ENCODE results near the gene WFIKKN2. TPM values are rescaled to one million over a fixed set of nuclear protein-coding genes. Genes with fewer than 3 reads are reported as not detected.

The WFIKKN2 gene
- total RNA-seq, 1 donor from 2014 or later: not detected

GRCh38 chr17:50848711-50849110, 13.3 kb downstream of the WFIKKN2 start:
- Histone ChIP-seq H3K4me3 (ENCODE audit: low read depth, low read length) (no peak overlapping the region), H3K27me3 (ENCODE audit: control insufficient read depth, insufficient read depth, low read length) (no peaks in the 10 kb centered on the region), H3K36me3 (ENCODE audit: control insufficient read depth, insufficient read depth, low read length) (no peaks in the 10 kb centered on the region)
- TF ChIP-seq, protein P1, sequence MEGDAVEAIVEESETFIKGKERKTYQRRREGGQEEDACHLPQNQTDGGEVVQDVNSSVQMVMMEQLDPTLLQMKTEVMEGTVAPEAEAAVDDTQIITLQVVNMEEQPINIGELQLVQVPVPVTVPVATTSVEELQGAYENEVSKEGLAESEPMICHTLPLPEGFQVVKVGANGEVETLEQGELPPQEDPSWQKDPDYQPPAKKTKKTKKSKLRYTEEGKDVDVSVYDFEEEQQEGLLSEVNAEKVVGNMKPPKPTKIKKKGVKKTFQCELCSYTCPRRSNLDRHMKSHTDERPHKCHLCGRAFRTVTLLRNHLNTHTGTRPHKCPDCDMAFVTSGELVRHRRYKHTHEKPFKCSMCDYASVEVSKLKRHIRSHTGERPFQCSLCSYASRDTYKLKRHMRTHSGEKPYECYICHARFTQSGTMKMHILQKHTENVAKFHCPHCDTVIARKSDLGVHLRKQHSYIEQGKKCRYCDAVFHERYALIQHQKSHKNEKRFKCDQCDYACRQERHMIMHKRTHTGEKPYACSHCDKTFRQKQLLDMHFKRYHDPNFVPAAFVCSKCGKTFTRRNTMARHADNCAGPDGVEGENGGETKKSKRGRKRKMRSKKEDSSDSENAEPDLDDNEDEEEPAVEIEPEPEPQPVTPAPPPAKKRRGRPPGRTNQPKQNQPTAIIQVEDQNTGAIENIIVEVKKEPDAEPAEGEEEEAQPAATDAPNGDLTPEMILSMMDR (IDR thresholded peaks at IDR 0.05; ENCODE audit: insufficient read depth, low read length, poor library complexity, severe bottlenecking): no peak
- no peak for DNase-seq (ENCODE audit: low read depth)

DNA sequence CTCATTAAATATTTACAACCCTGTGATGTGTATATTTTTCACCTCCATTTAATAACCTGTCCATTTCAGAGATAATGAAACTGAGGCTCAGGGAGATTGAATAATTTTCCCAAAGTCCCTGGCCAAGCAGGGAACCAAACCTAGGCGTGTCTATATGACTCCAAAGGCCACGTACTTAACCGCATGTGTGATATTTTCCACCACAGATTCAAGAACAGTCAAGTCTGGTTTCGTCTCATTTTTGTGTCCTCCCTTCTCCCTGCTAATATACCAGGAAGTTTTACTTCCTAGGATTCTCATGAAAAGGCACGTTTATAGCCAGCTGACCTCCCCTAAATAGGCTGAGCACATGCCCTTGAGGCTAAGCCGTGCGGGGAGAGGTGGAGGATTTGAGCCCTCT, 15.3 kb downstream of the WFIKKN2 start:
- DNase-seq (ENCODE audit: low read depth): no peak
- Histone ChIP-seq H3K36me3 (ENCODE audit: control insufficient read depth, insufficient read depth, low read length) (no peaks in the 10 kb centered on the region), H3K4me3 (ENCODE audit: low read depth, low read length) (no peak overlapping the region), H3K27me3 (ENCODE audit: control insufficient read depth, insufficient read depth, low read length) (no peaks in the 10 kb centered on the region)
- TF ChIP-seq, protein P1 (IDR thresholded peaks at IDR 0.05; ENCODE audit: insufficient read depth, low read length, poor library complexity, severe bottlenecking): no peak

GRCh38 chr17:50853015-50853615, 17.7 kb downstream of the WFIKKN2 start:
- TF ChIP-seq, protein P1 (IDR thresholded peaks at IDR 0.05; ENCODE audit: insufficient read depth, low read length, poor library complexity, severe bottlenecking): no peak
- Histone ChIP-seq H3K27me3 (ENCODE audit: control insufficient read depth, insufficient read depth, low read length) (no peaks in the 10 kb centered on the region), H3K4me3 (ENCODE audit: low read depth, low read length) (no peak overlapping the region), H3K36me3 (ENCODE audit: control insufficient read depth, insufficient read depth, low read length) (no peaks in the 10 kb centered on the region)
- DNase-seq (ENCODE audit: low read depth): no peak

GRCh38 chr17:50853781-50854180, 18.4 kb downstream of the WFIKKN2 start:
- H3K36me3 ChIP-seq (ENCODE audit: control insufficient read depth, insufficient read depth, low read length): no peaks in the 10 kb centered on the region
- no peaks in the 10 kb centered on the region for H3K27me3 ChIP-seq (ENCODE audit: control insufficient read depth, insufficient read depth, low read length)
- no peak for DNase-seq (ENCODE audit: low read depth)
- H3K4me3 ChIP-seq (ENCODE audit: low read depth, low read length): no peak overlapping the region
- TF ChIP-seq, protein P1 (IDR thresholded peaks at IDR 0.05; ENCODE audit: insufficient read depth, low read length, poor library complexity, severe bottlenecking): no peak

- DNase-seq (ENCODE audit: low read depth): no peak
- TF ChIP-seq, protein P1 (IDR thresholded peaks at IDR 0.05; ENCODE audit: insufficient read depth, low read length, poor library complexity, severe bottlenecking): no peak
- Histone ChIP-seq H3K27me3 (ENCODE audit: control insufficient read depth, insufficient read depth, low read length) (no peaks in the 10 kb centered on the region), H3K36me3 (ENCODE audit: control insufficient read depth, insufficient read depth, low read length) (no peaks in the 10 kb centered on the region), H3K4me3 (ENCODE audit: low read depth, low read length) (no peak overlapping the region)
Measured at GRCh38 chr17:50855708-50856330, 20.4 kb downstream of the WFIKKN2 start.

DNA sequence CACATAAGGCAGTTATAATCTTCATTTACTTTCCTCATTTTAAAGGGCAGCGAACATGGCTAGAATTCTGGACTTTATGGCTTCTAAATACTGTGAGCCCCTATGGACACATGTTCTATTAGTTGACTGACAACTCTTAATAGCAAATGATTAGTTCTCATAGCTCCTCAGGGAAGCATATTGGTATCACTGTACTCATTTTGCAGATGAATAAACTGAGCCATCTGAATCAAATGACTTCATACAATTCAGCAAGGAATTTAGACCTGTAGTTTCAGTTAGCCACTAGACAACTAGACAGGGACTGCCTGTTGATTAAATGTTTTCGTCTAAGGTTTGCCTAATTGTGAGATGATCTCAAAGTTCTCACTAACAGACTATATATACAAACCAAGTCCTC, 21.0 kb downstream of the WFIKKN2 start:
- TF ChIP-seq, protein P1 (IDR thresholded peaks at IDR 0.05; ENCODE audit: insufficient read depth, low read length, poor library complexity, severe bottlenecking): no peak
- H3K36me3 ChIP-seq (ENCODE audit: control insufficient read depth, insufficient read depth, low read length): no peaks in the 10 kb centered on the region
- H3K4me3 ChIP-seq (ENCODE audit: low read depth, low read length): no peak overlapping the region
- DNase-seq (ENCODE audit: low read depth): no peak
- no peaks in the 10 kb centered on the region for H3K27me3 ChIP-seq (ENCODE audit: control insufficient read depth, insufficient read depth, low read length)

Measured in kidney epithelial cell (primary cell).